Right kidney (tissue), 9 donors: ENCODE results near the gene AMMECR1.
"Not testable (repeated sequence)": the region's sequence is repeated elsewhere in the genome, so short reads cannot be mapped to it uniquely, and the experiment has no call there.

ENCODE experiments used
- DNase-seq: peaks from one replicate; pipeline ENCODE4 v3.0.0-alpha.2; 2016
- long read RNA-seq, 8 donors: transcript quantifications; one replicate each; lab custom pipeline, GENCODE V29; 2026

AMMECR1 gene
- long read RNA-seq, donor 1, full-length matches to known transcripts = 5 of 5 reads
- long read RNA-seq, donor 1, partial matches to known transcripts = 0 of 5 reads
- long read RNA-seq, donor 1, other reads (novel, unspliced or antisense) = 0 of 5 reads
- long read RNA-seq, donor 2, full-length matches to known transcripts = 1 of 1 reads
- long read RNA-seq, donor 2, partial matches to known transcripts = 0 of 1 reads
- long read RNA-seq, donor 2, other reads (novel, unspliced or antisense) = 0 of 1 reads
- long read RNA-seq, donor 3, full-length matches to known transcripts = 7 of 7 reads
- long read RNA-seq, donor 3, partial matches to known transcripts = 0 of 7 reads
- long read RNA-seq, donor 3, other reads (novel, unspliced or antisense) = 0 of 7 reads
- long read RNA-seq, donor 4, full-length matches to known transcripts = 6 of 19 reads
- long read RNA-seq, donor 4, partial matches to known transcripts = 13 of 19 reads
- long read RNA-seq, donor 4, other reads (novel, unspliced or antisense) = 0 of 19 reads
- long read RNA-seq, donor 5, partial matches to known transcripts = 0 of 1 reads
- long read RNA-seq, donor 5, other reads (novel, unspliced or antisense) = 0 of 1 reads
- long read RNA-seq, donor 6, full-length matches to known transcripts = 4 of 4 reads
- long read RNA-seq, donor 6, partial matches to known transcripts = 0 of 4 reads
- long read RNA-seq, donor 6, other reads (novel, unspliced or antisense) = 0 of 4 reads
- long read RNA-seq, donor 7, full-length matches to known transcripts = 7 of 7 reads
- long read RNA-seq, donor 7, partial matches to known transcripts = 0 of 7 reads
- long read RNA-seq, donor 7, other reads (novel, unspliced or antisense) = 0 of 7 reads
- long read RNA-seq, donor 8, full-length matches to known transcripts = 7 of 7 reads
- long read RNA-seq, donor 8, partial matches to known transcripts = 0 of 7 reads
- long read RNA-seq, donor 8, other reads (novel, unspliced or antisense) = 0 of 7 reads

DNA sequence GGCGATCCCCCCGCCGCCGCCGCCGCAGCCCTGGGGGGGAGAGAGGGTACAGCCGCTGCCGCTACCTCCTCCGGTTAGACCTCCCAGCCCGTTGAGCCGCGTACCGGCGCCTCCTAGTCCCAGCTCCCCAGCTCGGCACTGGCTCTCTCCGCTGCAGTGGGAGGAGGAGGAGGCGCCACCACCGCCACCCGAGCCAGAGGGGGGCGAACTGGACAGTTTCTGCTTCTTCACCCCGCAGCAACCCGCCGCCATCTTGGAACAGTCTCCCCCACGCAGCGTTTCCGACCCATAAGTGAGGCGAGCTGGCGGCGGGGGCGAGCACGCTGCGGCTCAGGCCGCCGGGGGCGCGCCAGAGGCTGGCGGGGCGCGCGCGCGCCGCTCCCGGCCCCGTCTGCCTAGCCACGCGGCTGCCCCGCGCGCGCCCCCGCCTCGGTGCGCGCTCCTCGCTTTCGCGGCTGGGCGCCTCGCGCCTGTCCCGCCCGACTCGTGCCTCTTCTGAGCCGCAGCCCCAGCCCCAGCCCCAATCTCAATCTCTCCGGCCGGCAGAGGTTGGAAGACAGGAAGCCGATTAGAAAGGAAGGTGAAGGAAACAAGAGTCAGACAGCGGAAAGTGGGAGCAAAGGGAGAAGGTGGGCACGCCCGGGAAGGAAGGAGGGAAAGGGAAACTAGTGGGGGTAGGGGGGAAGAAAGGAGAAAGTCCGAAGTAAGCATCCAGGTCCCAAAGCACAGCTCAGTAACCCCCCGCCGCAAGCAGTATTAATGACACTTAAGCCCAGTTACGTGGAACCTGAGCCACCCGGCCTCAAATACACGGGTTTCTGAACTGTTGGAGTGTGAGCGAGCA, at the start of gene AMMECR1:
Gene AMMECR1 (minus strand): TSS at position 266 of the 844 bp plus-strand sequence. CDS start 14 bp downstream, at position 252.
- peak; percentile 80 for DNase-seq

- no peak for DNase-seq
Measured at GRCh38 chrX:110363244-110363643, 45.4 kb upstream of the AMMECR1 start.

DNA sequence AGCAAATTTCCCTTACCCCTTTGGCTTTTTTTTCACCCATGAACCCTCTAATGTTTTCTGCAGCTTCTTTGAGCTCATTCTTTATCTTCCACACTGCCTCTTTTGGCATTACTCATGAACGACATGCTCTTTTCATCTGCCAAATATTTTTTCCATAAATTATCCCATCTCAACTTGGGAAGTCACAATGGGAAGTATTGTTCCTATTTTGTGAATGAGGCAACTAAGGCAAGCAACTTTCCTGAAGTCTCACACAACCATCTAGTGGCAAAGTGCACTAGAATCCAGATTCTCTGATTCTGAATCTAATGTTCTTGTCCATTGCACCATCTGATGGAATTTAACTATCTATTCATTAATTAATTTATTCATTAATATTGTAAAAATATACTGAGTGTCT, 41.4 kb upstream of the AMMECR1 start:
- no peak for DNase-seq

GRCh38 chrX:110358548-110358947, 40.7 kb upstream of the AMMECR1 start, which contains the start of gene RTL9:
TSS of gene RTL9 (plus strand) at chrX:110358848. CDS start at chrX:110450618, 91,770 bp downstream.
- no peak for DNase-seq

- no peak for DNase-seq
Measured at GRCh38 chrX:110346681-110347080, 28.8 kb upstream of the AMMECR1 start.

DNA sequence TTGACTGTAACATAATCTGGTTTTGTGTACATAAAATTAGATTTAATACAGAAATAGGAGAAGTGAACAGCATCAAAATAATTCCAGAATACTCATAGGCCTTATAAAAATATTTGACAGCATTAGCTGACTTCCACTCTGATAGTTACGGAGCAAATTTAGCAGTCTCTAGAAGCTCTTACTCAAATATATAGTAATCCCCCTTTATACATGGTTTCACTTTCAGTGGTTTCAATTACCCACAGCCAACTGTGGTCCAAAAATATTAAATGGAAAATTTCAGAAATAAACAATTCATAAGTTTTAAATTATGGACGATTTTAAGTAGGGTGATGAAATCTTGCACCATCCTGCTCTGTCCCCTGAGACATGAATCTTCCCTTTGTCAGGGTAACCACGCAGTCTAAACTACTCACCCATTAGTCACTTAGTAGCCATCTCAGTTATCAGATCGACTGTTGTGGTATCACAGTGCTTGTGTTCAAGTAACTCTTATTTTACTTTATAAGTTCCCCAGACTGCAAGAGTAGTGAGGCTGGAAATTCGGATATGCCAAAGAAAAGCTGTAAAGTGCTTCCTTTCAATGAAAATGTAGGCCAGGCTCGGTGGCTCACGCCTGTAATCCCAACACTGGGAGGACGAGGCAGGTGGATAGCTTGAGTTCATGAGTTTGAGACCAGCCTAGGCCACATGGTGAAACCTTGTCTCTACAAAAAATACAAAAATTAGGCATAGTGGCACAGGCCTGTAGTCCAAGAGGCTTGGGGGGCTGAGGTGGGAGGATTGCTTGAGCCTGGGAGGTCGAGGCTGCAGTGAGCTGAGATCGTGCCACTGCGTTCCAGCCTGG, 23.5 kb upstream of the AMMECR1 start:
- no peak for DNase-seq

DNA sequence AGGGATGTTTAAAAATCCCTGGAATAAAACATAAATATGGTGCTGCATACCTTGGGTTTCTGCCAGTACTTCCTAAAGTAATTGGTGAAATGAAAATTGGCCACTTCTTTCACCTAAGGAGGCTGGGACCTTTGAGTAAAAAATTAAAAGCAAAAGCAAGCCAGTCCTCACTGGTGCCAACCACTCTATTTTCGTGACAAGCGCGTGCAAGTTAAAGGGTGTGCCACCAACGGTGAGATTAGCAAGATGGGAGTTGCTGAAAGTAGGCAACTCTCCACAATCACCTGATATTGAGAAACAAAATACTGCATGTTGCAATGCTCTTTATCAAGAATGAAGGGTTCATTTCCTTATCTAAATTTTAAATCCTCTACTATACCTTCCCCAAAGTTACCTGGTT, 21.1 kb upstream of the AMMECR1 start:
- no peak for DNase-seq

DNA sequence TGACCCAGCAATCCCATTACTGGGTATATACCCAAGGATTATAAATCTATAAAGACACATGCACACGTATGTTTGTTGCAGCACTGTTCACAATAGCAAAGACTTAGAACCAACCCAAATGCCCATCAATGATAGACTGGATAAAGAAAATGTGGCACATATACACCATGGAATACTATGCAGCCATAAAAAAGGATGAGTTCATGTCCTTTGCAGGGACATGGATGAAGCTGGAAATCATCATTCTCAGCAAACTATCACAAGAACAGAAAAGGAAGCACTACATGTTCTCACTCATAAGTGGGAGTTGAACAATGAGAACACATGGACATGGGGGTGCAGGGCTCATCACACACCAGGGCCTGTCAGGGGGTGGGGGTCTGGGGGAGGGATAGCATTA, 15.6 kb upstream of the AMMECR1 start:
- not testable (repeated sequence) for DNase-seq

GRCh38 chrX:110331444-110332030, 13.7 kb upstream of the AMMECR1 start:
- DNase-seq = no peak

GRCh38 chrX:110328613-110329012, 10.7 kb upstream of the AMMECR1 start:
- not testable (repeated sequence) for DNase-seq

GRCh38 chrX:110327336-110327735, 9.5 kb upstream of the AMMECR1 start:
- no peak for DNase-seq

DNA sequence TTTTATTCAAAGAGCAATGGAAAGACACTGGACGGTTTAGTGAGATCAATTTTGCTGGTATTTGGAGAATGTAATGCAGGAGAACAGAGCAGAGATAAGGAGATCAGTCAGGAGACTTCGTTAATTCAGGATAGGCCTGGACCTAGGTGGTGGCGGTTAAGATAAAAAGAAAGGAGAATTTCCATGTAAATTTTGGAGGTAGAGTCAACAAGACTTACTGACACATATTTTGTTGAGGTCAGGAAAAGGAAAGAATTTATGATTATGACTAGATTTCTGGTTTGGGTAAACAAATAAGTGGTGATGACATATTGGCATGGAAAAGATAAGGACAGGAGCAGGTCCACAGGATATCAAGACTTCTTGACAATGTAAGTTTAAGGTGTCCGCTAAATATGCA, 8.8 kb upstream of the AMMECR1 start:
- DNase-seq = no peak

- no peak for DNase-seq
Measured at GRCh38 chrX:110322603-110323002, 4.7 kb upstream of the AMMECR1 start.

DNA sequence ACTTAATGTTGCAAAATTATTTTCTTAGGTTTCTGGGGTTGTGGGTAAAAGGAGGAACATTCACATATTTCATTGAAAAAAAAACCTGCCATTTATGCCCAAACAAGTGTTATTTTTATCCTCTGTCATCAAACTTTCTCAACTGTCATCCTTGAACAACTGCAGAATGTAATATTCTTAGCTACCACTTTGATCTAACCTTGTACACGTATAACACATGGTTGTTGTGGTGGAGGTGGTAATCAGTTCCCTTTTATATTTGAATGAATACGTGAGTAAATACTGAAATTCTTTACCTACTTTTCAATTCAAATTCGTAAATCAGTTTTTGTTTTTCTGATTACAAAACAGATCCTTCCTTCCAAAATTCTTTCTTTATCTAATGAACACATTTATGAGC, 3.8 kb upstream of the AMMECR1 start:
- DNase-seq = no peak

GRCh38 chrX:110321081-110321480, 3.2 kb upstream of the AMMECR1 start:
- DNase-seq = no peak

DNA sequence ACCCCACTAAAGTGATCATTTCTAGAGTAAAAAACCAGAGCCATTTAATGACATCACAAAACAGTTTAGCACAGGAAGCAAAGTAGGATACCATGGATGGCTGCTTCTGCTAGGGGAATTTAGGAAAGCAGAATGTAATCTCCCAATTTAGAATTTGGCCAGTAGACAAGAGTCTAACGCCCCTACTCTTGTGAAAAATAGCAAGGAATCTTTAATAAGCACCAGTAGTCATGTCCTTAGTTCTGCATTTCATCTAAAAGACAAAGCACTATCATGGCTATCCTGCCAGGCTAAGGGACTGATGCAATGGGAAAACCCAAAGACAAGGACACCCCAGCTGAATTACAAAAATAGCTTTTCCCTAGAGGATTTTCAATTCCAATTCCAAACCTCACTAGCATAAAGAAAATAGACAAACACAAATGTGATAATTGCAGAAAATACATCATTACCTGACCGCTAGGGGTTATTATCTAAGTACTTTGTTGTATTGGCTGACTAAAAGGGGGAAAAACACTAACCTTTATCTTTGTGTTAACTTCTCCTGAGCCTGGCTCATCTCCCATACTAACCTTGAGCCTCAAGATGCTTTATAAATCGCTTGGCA, 2.6 kb upstream of the AMMECR1 start:
- DNase-seq = no peak

DNA sequence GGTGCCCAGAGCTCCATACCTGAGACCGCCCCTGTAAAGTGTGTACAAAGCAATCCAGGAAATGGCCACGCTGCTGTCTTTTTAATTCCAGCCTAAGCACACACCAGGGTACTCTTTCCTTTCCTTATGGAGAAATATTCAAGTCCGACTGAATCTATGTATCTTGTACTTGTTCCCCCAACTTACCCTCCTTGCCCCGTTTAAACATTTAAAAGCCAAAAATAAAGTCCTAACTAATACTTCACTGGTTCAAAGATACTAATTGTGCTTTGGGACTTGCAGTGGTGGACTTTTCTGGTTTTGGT, 731 bp upstream of the AMMECR1 start:
- DNase-seq = no peak

DNA sequence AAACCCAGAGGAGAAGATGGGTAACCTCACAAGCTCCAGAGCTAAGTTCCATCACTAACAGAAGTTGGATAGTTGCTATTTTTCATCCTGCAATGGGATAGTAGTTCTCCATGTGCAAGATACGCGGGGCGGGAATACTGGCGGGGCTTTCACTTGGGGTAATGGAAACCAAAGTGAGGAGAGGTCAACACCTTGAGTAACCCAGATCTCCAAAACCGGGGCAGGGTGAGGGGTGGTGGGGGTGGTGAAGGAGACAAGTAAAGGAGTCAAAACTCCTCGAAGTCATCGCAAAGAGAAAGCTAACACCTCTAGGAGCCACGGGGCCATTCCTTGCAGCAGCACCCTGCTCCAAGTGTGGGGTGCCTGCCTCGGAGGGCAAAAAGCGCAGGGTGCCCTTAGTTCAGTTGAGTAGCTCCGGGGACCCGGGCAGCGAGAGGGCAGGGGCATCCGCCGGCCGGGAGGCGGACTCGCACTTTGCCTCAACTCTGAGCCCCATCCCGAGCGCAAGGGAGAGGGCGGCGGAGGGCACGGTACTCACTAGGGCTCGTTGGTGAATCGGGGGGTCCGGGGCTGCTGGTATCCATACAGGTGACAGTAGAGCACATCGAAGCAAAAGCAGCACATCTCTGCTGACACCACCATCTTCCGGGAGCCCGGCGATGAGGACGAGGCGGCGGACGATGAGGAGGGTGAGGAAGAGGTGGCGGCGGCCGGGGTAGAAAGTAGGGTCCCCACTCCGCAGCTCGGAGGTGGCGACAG, 645 bp downstream of the AMMECR1 start:
- DNase-seq = peak; percentile 42

GRCh38 chrX:110316351-110317060, 1.4 kb downstream of the AMMECR1 start:
- no peak for DNase-seq
